ENCODE data around the gene DNAI2. TPM values are rescaled to one million over a fixed set of nuclear protein-coding genes. Genes with fewer than 3 reads are reported as not detected.

Gene DNAI2
- total and polyA plus RNA-seq, 9 of the 15 experiments (the other 6 are each of a cell fraction or from before 2014, with no cell fraction given), result not detected

GRCh38 chr17:74267579-74267978, 6.5 kb upstream of the DNAI2 start:
- DNase-seq (ENCODE audit: extremely low read depth in 1 of 4, low spot score in 3 of 4) (no peak), FAIRE-seq (no peak), ATAC-seq (no peak)
- 0 out of 5 replicates have a peak, but pooled peaks cover under 1 to 2% of the 10 kb centered on the region in 2 experiments for H3K4me1 ChIP-seq (replicated peaks in 1 of 2; ENCODE audit: control insufficient read depth in 2 of 2, insufficient read depth in 2 of 2, low read length in 2 of 2)
- TF ChIP-seq ZNF655 (CRISPR knock-in tag; IDR thresholded peaks at IDR 0.05) (no peak), MCM5 (IDR thresholded peaks at IDR 0.05; ENCODE audit: low read depth) (no peak), BRD9 (IDR thresholded peaks at IDR 0.05; ENCODE audit: low read depth, partially characterized antibody) (no peak), NFE2 (IDR thresholded peaks at IDR 0.05; ENCODE audit: low read depth) (no peak), SMAD4 (CRISPR knock-in tag; conservative IDR thresholded peaks at IDR 0.05) (no peak), ZNF140 (CRISPR knock-in tag; IDR thresholded peaks at IDR 0.05) (no peak), TCF15 (CRISPR knock-in tag; IDR thresholded peaks at IDR 0.05) (no peak), STAT6 (CRISPR knock-in tag; IDR thresholded peaks at IDR 0.05) (no peak), FUS (optimal IDR thresholded peaks at IDR 0.05; ENCODE audit: low read depth, low read length) (no peak), CBX1 (IDR thresholded peaks at IDR 0.05; ENCODE audit: low read depth) (no peak), EHMT2 (IDR thresholded peaks at IDR 0.05) (no peak), TRIM28 (IDR thresholded peaks at IDR 0.05) (no peak), SMC3 (conservative IDR thresholded peaks at IDR 0.05; ENCODE audit: insufficient read depth, low read depth, low read length) (no peak)
- no peak overlapping the region for H3K9ac ChIP-seq (ENCODE audit: insufficient read depth in 1 of 2, low read depth in 2 of 2, low read length in 2 of 2)
- H2AFZ ChIP-seq (ENCODE audit: low read depth, low read length), result no peak overlapping the region
- no peak overlapping the region for H3K4me2 ChIP-seq (ENCODE audit: insufficient read depth, low read length)
- in situ Hi-C loops (cut with MboI) (no loop called here), intact Hi-C loops (cut with micrococcal nuclease) (no loop called here)
- CTCF ChIA-PET (ENCODE audit: low intra/inter-chr PET ratio), result no interaction called here
- H3K79me2 ChIP-seq (ENCODE audit: control insufficient read depth, insufficient read depth, low read length), result no peaks in the 10 kb centered on the region
- H3K9me1 ChIP-seq (ENCODE audit: control insufficient read depth, insufficient read depth, low read length), result no peaks in the 10 kb centered on the region
- POLR2A ChIA-PET, result interaction anchor here (0.9 kb wide), 1 partner anchor 48 kb away, joined by 3 read pairs; no protein-coding TSS in a partner anchor
- peaks cover 4% of the 10 kb centered on the region; the same call in 1 of the 2 replicates for H4K20me1 ChIP-seq (replicated peaks; ENCODE audit: control insufficient read depth, insufficient read depth, low read length)
- H3K27ac ChIP-seq (ENCODE audit: extremely low read depth, low read depth, low read length), result no peak overlapping the region
- H3K36me3 ChIP-seq (ENCODE audit: control insufficient read depth, insufficient read depth, low read length), result no peaks in the 10 kb centered on the region
- WGBS (ENCODE audit: insufficient coverage, low coverage, missing lambda C conversion rate), result 22% methylated on average over 7 of the region's 7 CpGs
- no TSS peak for BruUV-seq (replicated peaks)
- peaks cover 9 to 54% of the 10 kb centered on the region in 2 experiments; a peak in 4 of 5 replicates for H3K27me3 ChIP-seq (ENCODE audit: control insufficient read depth in 2 of 2, insufficient read depth in 2 of 2, low read length in 2 of 2)
- no peak overlapping the region for H3K4me3 ChIP-seq
- no peaks in the 10 kb centered on the region; the same call in 1 of the 2 replicates for H3K9me3 ChIP-seq (replicated peaks; ENCODE audit: control insufficient read depth, insufficient read depth, low read depth, low read length)

Measured in K562 (cell line).